GM18519 (cell line): Measurements from ENCODE around the gene PARD3.

Experiments used
- ATAC-seq: cut with Tn5 transposase; IDR thresholded peaks from one replicate; pipeline ENCODE4 v1.9.1; 2021; ENCODE audit warnings: mild to moderate bottlenecking, moderate library complexity; ENCODE audit not compliant: unreplicated experiment, low FRiP score

The PARD3 gene

GRCh38 chr10:34139559-34139958 lies 675.5 kb downstream of the PARD3 start:
- no peak for ATAC-seq

GRCh38 chr10:34137955-34138354 lies 677.1 kb downstream of the PARD3 start:
- ATAC-seq: no peak

GRCh38 chr10:34137201-34137600 lies 677.9 kb downstream of the PARD3 start:
- no peak for ATAC-seq

GRCh38 chr10:34135515-34135914 lies 679.6 kb downstream of the PARD3 start:
- ATAC-seq: no peak

- no peak for ATAC-seq
These were observed 680.5 kb downstream of the PARD3 start for GRCh38 chr10:34134602-34135001.

GRCh38 chr10:34133406-34133805 lies 681.7 kb downstream of the PARD3 start:
- no peak for ATAC-seq

GRCh38 chr10:34131152-34131551 lies 683.9 kb downstream of the PARD3 start:
- ATAC-seq: no peak

GRCh38 chr10:34127676-34128075 lies 687.4 kb downstream of the PARD3 start:
- no peak for ATAC-seq

- no peak for ATAC-seq
These were observed 688.5 kb downstream of the PARD3 start for GRCh38 chr10:34126371-34127151.

GRCh38 chr10:34125702-34126101 lies 689.4 kb downstream of the PARD3 start:
- no peak for ATAC-seq

- ATAC-seq: no peak
These were observed 690.5 kb downstream of the PARD3 start for GRCh38 chr10:34124522-34125035.

GRCh38 chr10:34121781-34122622 lies 693.1 kb downstream of the PARD3 start:
- ATAC-seq: no peak

- ATAC-seq: no peak
These were observed 693.9 kb downstream of the PARD3 start for GRCh38 chr10:34121125-34121753.

GRCh38 chr10:34119456-34119855 lies 695.6 kb downstream of the PARD3 start:
- ATAC-seq: no peak

GRCh38 chr10:34116681-34117271 lies 698.3 kb downstream of the PARD3 start:
- ATAC-seq: no peak

- ATAC-seq: no peak
These were observed 698.9 kb downstream of the PARD3 start for GRCh38 chr10:34116220-34116641.

GRCh38 chr10:34114914-34115313 lies 700.2 kb downstream of the PARD3 start:
- ATAC-seq: no peak

- ATAC-seq: no peak
These were observed 701.4 kb downstream of the PARD3 start for GRCh38 chr10:34113504-34114225.

GRCh38 chr10:34112171-34112782 lies 702.8 kb downstream of the PARD3 start:
- no peak for ATAC-seq

- ATAC-seq: no peak
These were observed 703.9 kb downstream of the PARD3 start for GRCh38 chr10:34111179-34111578.
